OCI-LY7 (cell line): Measurements from ENCODE around the gene SKAP2. TPM values are rescaled to one million over a fixed set of nuclear protein-coding genes. Genes with fewer than 3 reads are reported as not detected.

ENCODE experiments used
- BruUV-seq: library from RNA; stranded (reverse); fragments of 400-500 nt; replicated peaks from 2 replicates; lab custom pipeline; 2021; lab: Mats Ljungman, UMichigan
- CTCF ChIA-PET: fragments of 300-600 bp; sonication (Branson Sonifier 250); formaldehyde crosslinking; loops from one replicate; lab custom pipeline; 2022; ENCODE audit warnings: antibody characterized with exemption; ENCODE audit not compliant: unreplicated experiment; lab: Charles Lee
- POLR2A ChIA-PET: fragments of 300-600 bp; sonication (Branson Sonifier 250); formaldehyde crosslinking; loops from one replicate; lab custom pipeline; 2022; ENCODE audit warnings: antibody characterized with exemption; lab: Charles Lee
- DNase-seq: peaks from one replicate; pipeline ENCODE4 v3.0.0-alpha.2; 2015; ENCODE audit warnings: low spot score
- H2AFZ ChIP-seq: fragments of 200-600 bp; sonication (generic), shearing (Covaris generic); 2 replicates; pipeline ENCODE4 v1.6.1; 2014; ENCODE audit warnings: mild to moderate bottlenecking, antibody characterized with exemption, low read length, moderate library complexity
- H3K27ac ChIP-seq: fragments of 200-600 bp; sonication (generic); 2 replicates; pipeline ENCODE4 v1.5.1; 2014; ENCODE audit warnings: mixed run types, low read depth, mild to moderate bottlenecking, moderate library complexity, low read length, inconsistent platforms; ENCODE audit not compliant: poor library complexity, severe bottlenecking
- H3K36me3 ChIP-seq: fragments of 200-600 bp; sonication (generic); 2 replicates; pipeline ENCODE4 v1.6.1; 2014; ENCODE audit warnings: mild to moderate bottlenecking, antibody characterized with exemption, low read length, moderate library complexity, mixed read lengths; ENCODE audit not compliant: insufficient read depth
- H3K4me1 ChIP-seq: fragments of 200-600 bp; sonication (generic); 2 replicates; pipeline ENCODE4 v1.5.1; 2014; ENCODE audit warnings: mild to moderate bottlenecking, low read length; ENCODE audit not compliant: insufficient read depth, poor library complexity, severe bottlenecking
- H3K4me2 ChIP-seq: fragments of 200-600 bp; sonication (generic); 2 replicates; pipeline ENCODE4 v1.6.1; 2014; ENCODE audit warnings: mild to moderate bottlenecking, low read length
- H3K4me3 ChIP-seq: fragments of 200-600 bp; sonication (generic); 2 replicates; pipeline ENCODE4 v1.5.1; 2014; ENCODE audit warnings: mild to moderate bottlenecking, low read depth, low read length; ENCODE audit not compliant: poor library complexity, severe bottlenecking
- H3K79me2 ChIP-seq: fragments of 200-600 bp; sonication (generic); 2 replicates; pipeline ENCODE4 v1.6.1; 2016; ENCODE audit warnings: low read depth, mild to moderate bottlenecking, low read length, moderate library complexity, mixed read lengths; ENCODE audit not compliant: insufficient read depth
- H3K9me2 ChIP-seq: fragments of 200-600 bp; sonication (generic); 2 replicates; pipeline ENCODE4 v1.6.1; 2016; ENCODE audit warnings: mild to moderate bottlenecking, low read length, mixed read lengths; ENCODE audit not compliant: insufficient read depth
- H3K9me3 ChIP-seq: fragments of 200-600 bp; sonication (generic); 2 replicates; pipeline ENCODE4 v1.6.1; 2014; ENCODE audit warnings: mild to moderate bottlenecking, mixed run types, low read length, mixed read lengths
- H4K20me1 ChIP-seq: fragments of 200-600 bp; sonication (generic); 2 replicates; pipeline ENCODE4 v1.6.1; 2014; ENCODE audit warnings: mild to moderate bottlenecking, antibody characterized with exemption, low read length, moderate library complexity, mixed read lengths; ENCODE audit not compliant: insufficient read depth
- CTCF ChIP-seq: fragments of 200-600 bp; sonication (generic); conservative IDR thresholded peaks from 2 replicates; pipeline ENCODE4 v1.5.1; 2014; ENCODE audit warnings: mild to moderate bottlenecking, antibody characterized with exemption, low read length, moderate library complexity, mixed read lengths
- EZH2phosphoT487 ChIP-seq: fragments of 200-600 bp; sonication (generic); IDR thresholded peaks from 2 replicates; pipeline ENCODE4 v1.6.1; 2018; ENCODE audit warnings: low read depth, borderline replicate concordance, mild to moderate bottlenecking, mixed run types, antibody characterized with exemption, low read length, moderate library complexity, mixed read lengths
- intact Hi-C: fragments of 100-400 bp; cut with micrococcal nuclease; formaldehyde crosslinking; loops from one replicate; pipeline ENCODE4 v1.10.0; 2022; ENCODE audit not compliant: unreplicated experiment
- total RNA-seq, 2 experiments: library from RNA; depleted of rRNA in 1 of 2; stranded (reverse); fragments of >200 nt in 1 of 2; shearing (Covaris generic) in 1 of 2; gene quantifications; 2 replicates each; pipeline ENCODE4 v1.2.3, GENCODE V29; 2014 to 2022

SKAP2 gene
- total RNA-seq, 2 experiments from 2014 or later = 15.5 to 54.8 TPM

GRCh38 chr7:26721450-26721849, 142.9 kb downstream of the SKAP2 start:
- ChIA-PET CTCF (no interaction called here), POLR2A (interaction anchor here (0.5 to 0.7 kb wide), 2 partner anchors 11 to 21 kb away, joined by 3 to 4 read pairs; no protein-coding TSS in a partner anchor)
- no TSS peak for BruUV-seq
- H3K36me3 ChIP-seq = no peaks in the 10 kb centered on the region
- H3K9me3 ChIP-seq = no peaks in the 10 kb centered on the region
- H2AFZ ChIP-seq = no peak overlapping the region
- H3K27ac ChIP-seq = no peak overlapping the region
- intact Hi-C loops = no loop called here
- no peak overlapping the region for H3K4me3 ChIP-seq
- no peaks in the 10 kb centered on the region for H3K79me2 ChIP-seq
- TF ChIP-seq CTCF = no peak
- no peak for TF ChIP-seq EZH2phosphoT487
- H3K4me1 ChIP-seq = peaks cover 10% of the 10 kb centered on the region
- no peaks in the 10 kb centered on the region for H3K9me2 ChIP-seq
- H3K4me2 ChIP-seq = no peak overlapping the region
- no peak for DNase-seq
- H4K20me1 ChIP-seq = no peaks in the 10 kb centered on the region

GRCh38 chr7:26718063-26718462, 146.3 kb downstream of the SKAP2 start:
- POLR2A ChIA-PET = interaction anchor here (1.2 kb wide), 1 partner anchor 19 kb away, joined by 3 read pairs; no protein-coding TSS in a partner anchor

More at GRCh38 chr7:26718063-26718462, 146.3 kb downstream of the SKAP2 start:
- Histone ChIP-seq H3K4me3 (no peak overlapping the region), H3K27ac (no peak overlapping the region), H4K20me1 (no peaks in the 10 kb centered on the region), H3K9me2 (no peaks in the 10 kb centered on the region), H3K9me3 (no peaks in the 10 kb centered on the region), H3K4me2 (no peak overlapping the region), H3K79me2 (no peaks in the 10 kb centered on the region), H3K36me3 (no peaks in the 10 kb centered on the region), H3K4me1 (peaks cover 5% of the 10 kb centered on the region), H2AFZ (no peak overlapping the region)
- TF ChIP-seq EZH2phosphoT487 (no peak), CTCF (no peak)
- DNase-seq = no peak
- CTCF ChIA-PET = no interaction called here
- no TSS peak for BruUV-seq
- intact Hi-C loops = no loop called here
